IPS-NIHi11 (cell line): ENCODE results near the gene CORO2B.

ENCODE experiments used
- DNase-seq: peaks from one replicate; pipeline ENCODE4 v3.0.0; 2012; ENCODE audit warnings: mixed read lengths, low spot score

The CORO2B gene, protein sequence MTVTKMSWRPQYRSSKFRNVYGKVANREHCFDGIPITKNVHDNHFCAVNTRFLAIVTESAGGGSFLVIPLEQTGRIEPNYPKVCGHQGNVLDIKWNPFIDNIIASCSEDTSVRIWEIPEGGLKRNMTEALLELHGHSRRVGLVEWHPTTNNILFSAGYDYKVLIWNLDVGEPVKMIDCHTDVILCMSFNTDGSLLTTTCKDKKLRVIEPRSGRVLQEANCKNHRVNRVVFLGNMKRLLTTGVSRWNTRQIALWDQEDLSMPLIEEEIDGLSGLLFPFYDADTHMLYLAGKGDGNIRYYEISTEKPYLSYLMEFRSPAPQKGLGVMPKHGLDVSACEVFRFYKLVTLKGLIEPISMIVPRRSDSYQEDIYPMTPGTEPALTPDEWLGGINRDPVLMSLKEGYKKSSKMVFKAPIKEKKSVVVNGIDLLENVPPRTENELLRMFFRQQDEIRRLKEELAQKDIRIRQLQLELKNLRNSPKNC

DNA sequence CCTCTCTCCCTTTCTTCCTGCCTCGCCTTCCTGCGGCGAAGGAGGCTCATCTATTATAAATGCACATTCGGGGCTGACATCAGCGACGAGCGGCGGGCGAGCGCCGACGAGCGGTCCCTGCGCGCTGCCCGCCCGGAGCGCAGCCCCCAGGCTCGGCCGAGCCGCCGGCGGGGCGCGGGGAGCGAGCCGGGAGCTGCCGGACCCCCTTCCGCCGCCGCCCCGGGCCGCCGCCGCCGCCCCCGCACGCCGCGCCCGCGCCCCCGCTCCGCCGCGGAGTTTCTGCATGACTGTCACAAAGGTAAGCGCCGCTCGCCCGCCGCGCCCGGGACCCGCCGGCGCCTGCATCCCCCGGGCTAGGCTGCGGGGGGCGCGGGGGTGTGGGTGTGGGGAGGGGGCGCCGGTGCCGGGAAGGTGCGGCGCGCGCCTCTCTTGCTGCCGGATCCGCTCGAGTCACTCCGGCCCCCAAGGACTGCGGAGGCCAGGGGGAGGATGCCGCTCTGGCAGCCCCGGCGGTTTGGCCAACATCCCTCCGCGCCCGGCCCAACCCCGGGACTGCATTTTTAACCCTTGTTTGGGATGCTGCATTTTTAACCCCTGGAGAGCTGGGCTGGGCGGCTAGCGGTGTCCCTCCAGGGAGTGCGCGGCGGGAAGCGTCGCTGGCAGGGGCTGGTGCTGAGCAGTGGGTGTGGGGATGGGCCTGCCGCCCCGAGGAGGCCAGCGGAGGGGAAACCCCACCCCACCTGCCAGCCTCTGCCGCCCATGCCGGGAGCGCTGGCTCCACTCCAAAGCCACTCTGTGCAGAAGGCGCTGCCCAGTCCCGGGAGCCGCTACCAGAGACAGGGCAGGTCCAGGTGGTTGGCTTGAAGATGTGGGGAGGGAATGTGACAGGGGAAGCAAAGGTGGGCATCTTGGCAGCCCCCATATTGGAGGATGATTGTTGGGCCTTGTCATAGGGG is at the start of gene CORO2B:
Gene CORO2B, plus strand, starts transcription at position 14 of the 956 bp plus-strand sequence. Its CDS starts 270 bp downstream, at position 284.
- DNase-seq, result peak; percentile 78

DNA sequence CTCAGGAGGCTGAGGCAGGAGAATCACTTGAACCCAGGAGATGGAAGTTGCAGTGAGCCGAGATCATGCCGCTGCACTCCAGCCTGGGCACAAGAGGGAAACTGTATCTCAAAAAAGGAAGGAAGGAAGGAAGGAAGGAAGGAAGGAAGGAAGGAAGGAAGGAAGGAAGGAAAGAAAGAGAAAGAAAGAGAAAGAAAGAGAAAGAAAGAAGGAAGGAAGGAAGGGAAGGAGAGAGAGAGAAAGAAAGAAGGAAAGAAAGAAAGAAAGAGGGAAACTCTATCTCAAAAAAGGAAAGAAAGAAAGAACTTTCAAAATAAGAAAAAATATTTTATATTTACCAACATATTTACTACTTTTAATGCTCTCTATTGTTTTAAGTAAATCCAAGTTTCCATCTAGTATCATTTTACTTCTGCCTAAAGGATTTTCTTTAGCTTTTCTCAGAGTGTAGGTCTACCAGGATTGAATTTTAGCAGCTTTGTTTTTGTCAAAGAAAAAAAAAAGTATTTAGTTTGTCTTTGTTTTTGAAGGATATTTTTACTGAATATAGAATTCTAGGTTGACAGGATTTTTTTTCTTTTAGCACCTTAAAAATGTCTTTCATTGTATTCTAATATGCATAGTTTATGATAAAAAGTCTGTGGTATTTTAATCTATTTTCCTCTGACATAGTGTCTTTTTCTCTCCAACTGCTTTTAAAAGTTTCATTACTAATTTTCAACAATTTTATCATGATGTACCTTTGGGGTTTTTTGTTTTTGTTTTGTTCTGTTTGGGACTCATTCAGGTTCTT is 47.2 kb upstream of the CORO2B start:
- no peak for DNase-seq

DNA sequence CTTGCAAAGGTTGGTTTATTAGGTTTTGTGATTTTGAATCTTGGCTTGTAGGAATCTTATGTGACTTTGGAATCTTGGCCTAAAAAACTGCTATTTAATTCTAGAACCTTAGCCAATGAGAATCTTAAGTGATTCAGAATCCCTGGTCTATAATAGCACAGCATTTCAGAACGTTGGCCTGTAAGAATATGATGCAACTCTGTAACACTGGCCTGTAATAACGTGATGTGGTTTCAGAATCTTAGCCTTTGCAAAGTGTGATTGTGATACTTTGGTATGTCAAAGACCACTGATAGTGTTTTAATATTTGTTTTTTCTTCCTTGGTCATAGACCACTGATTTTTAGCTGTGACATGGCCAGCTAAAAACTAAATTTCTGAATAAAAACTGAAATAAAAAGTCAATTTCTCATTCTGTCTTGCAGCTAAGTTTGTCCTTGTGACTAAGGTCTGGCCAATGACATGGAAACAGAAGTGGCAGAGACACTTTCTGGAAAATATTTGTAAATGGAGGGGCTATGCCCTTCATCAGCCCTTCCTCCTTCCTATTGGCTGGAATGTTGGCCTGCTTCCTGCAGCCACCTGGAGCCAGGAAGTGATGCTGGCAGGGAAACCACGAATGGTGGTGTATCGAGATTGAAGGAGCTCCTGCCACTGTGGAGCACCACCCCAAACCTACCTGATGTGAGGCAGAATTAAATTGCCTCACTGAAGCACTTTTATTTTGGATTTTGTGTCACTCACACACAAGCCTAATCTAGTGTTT is 42.3 kb upstream of the CORO2B start:
- DNase-seq, result no peak

DNA sequence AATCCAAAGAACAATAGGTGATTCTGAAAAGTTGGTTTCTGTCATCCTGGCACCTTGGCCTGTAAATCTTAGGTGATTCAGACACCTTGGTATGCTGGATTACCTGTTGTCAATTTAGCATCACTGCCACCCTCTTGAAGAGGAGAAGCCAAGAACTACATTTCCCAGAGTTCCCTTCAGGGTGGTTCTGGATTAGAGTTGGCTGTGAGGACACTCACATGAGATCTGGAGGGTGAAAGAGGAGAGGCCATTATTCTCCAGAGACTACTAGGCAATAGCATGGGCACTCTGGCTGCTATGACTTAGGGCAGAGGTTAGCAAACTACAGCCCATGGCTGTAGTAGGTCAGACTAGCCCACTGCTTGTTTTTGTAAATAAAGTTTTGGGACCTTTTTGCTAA is 41.7 kb upstream of the CORO2B start:
- no peak for DNase-seq

DNA sequence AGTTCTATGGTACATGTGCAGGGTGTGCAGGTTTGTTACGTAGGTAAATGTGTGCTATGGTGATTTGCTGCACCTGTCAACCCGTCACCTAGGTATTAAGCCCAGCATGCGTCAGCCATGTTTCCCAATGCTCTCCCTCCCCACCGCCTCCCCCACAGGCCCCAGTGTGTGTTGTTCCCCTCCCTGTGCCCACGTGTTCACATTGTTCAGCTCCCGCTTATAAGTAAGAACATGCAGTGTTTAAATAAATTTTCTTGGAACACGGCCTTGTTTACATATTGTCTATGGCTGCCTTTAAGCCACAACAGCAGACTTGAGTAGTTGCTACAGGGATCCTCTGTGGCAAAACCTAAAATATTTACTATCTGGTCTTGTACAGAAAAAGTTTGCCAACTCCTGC is 41.3 kb upstream of the CORO2B start:
- no peak for DNase-seq

DNA sequence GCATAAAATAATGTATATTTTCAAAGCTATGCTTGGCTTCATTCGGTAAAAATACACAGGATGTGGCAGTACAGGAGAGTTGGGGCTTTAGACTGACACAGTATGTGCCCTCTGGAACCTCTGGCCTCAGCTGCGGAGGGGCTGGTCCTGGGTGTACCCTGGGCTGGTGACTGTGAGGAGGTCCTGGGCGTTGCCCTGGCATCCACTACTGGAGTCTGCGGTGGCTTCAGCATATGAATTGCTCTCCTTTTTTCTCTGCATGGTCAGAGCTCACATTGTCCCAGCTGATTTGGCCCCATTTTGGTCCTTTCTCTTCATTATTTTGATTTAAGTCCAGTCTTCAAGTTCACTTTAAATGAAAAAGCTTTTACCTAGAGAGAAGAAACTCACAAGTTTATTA is 40.5 kb upstream of the CORO2B start:
- DNase-seq, result no peak

DNA sequence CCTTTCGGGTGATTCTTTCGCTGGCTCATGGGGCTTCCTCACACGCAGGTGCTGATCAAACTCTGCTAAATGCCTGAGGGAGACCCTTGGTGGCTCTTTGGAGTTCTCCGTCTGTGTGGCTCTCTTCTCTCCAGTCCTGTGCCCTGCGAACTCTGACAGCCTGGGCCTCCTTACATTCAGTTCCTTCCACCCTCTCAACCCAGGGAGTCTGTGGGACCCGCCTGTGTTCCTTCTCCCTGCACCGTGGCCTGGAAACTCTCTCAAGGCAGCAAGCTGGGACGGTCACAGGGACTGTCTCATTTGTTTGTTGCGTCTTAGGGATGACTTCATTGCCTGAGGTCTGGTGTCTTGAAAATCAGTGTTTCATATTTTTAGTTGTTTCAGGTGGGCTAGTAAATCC is 37.0 kb upstream of the CORO2B start:
- no peak for DNase-seq

DNA sequence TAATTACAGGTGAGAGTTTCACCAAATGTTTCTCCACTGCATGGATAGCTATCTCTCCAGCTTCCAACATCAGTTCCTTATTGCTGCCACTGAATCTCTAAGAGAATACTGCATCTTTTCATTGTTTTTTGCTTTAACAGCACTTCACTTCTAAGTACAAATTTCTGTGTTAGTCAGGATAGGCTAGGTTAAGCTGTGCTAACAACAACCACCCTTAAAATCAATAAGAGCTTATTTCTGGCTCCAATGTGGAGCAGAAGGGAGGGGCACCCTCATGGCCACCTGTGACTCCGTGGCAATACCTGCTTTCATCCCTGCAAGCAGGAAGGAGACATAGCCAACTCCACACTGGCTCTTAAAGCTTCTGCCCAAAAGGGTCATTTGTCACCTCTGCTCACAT is 36.4 kb upstream of the CORO2B start:
- no peak for DNase-seq

DNA sequence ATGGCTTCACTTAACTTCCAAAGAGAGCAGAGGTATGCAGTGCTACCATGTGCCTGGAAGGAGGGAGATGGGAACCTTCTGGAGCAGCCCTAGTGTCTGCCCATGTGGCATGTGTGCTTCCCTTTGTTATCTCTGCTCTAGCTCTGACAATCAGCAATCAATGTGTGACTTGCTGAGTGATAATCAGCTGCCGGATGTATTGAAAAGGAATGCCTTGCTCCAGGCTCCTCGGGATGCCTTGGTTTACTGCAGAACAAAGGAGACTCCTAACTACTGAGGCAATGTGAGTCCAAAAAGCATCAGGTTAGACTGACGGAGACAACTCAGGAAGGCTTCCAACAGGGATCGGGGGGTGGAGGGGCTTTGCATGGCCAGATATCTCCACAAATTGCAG is 36.0 kb upstream of the CORO2B start:
- DNase-seq, result no peak

DNA sequence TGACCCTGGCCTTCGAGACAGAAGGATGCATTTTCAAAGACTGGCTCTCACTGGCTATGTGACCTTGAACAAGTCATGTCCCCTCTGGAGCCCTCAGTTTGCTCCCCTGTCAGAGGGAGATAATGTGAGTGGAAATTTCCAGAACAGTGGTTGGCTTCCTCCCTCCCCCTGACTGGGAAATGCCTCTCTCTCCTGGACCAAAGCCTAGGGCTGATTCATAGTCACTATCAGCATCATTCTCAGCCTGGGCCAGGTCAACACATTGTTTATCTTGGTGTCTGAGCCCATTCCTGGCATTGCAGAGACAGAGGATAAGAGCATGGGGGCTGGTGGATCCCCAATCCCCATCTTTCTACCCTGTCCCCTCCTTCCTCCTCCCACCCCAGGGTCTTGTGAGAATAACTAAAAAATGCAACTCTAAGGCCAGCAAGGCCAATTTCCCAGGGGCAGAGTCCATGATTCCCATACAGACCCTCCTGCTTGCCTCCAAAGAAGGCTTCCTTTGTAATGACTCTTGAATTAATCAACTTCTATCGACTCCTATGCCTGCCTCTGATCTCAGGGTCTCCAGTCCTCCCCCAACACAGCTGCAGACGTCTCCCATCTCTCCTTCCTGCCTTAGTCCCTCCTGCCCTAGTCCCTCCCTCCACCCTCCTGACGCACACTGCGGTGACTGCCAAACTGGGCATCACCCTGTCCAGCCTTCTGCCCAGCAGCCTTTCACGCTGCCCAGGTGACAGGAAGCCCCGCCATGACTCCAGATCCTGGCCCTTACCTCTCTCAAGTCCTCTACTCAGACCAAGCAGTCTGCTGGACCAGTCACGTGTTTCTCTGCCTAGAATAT is 35.4 kb upstream of the CORO2B start:
- DNase-seq, result no peak

DNA sequence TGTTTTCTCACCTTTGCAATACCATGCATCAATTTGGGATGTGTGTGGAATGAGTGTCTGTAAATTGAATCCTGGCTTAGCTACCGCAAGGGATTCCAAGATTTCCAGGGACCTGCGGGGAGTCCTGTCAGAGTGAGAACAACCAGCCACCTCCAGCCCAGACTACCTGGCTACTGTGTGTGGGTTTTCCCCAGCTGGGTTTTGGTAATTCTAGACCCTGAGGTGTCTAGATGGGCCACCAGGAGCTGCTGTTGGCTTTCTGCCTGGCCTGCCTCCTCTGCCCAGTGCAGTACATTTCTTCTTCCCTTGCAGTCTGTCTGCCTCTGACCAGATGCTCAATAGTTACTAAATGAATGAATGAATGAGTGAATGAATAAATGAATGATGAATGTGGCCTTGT is 32.5 kb upstream of the CORO2B start:
- no peak for DNase-seq

DNA sequence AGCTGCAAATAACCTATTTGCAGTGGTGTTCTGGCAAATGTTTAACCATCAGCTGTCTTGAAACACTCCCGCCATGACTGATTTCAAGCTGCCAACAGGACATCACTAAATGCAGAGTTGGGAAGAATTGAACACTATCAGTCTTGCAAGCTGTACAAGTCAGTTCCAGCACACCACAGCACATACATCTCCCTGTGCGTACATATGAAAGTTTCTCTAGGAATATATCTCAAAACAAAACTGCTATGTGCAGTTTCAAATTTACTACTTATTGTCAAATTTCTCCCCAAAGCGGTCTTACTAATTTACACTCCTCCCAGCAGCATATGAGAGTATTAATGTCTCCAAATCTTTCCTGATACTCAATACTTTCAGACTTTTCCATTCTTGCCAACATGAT is 30.4 kb upstream of the CORO2B start:
- DNase-seq, result no peak

DNA sequence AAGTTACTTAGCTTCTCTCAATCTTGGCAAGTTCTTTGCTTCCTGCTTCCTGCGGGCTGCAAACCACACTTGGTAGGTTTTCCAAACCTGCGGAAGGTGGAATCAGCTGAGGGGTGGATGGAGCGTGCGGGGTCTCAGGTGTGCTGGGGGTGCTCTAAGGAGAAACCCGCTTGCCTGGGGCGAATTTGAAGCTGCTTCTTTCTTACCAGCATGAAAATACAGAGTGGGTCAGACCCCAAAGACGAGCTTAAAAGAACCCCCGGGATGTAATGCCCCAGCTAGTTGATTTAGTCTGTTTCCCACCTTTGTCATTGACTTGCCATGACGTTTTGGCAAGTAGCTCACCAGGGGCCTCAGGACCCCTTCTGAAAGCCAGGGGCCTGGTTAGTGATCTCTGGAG is 28.8 kb upstream of the CORO2B start:
- no peak for DNase-seq

DNA sequence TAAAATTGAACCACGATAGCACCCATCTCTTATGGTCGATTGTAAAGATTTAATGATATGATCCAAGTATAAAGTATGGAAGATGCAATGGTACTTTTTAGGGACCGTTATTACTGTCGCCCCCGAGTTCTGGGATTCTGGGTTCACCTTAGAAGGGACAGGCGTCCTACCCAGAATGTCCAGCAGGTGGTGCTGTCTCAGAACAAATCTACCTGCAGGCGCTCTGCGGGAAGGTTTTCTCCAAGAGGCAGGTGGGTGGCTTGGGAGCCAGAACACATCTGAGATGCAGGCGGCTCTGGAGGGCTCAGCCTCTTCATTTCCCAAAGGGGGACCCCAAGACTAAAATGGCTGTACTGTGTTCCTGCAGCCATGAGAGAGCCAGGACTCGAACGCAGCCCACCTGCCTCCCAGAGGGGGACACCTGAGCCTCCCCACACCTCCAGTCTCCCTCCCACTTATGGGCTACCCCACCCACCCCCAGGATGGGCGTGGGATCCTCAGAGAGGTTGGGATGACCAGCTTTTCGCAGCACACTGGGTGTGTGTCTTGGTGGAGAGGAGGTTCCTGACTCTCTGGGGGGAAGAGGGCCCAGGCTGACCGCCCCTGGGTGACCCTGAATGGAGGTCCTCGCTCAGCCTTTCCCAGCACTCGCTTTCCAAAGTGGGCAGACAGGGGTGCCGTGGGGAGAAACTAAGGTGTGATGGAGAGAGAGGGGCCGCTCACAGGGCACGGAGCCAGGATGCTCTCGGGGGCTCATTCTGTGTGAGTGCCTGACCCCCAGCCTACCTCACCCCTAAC is 28.1 kb upstream of the CORO2B start:
- peak; percentile 82 for DNase-seq

DNA sequence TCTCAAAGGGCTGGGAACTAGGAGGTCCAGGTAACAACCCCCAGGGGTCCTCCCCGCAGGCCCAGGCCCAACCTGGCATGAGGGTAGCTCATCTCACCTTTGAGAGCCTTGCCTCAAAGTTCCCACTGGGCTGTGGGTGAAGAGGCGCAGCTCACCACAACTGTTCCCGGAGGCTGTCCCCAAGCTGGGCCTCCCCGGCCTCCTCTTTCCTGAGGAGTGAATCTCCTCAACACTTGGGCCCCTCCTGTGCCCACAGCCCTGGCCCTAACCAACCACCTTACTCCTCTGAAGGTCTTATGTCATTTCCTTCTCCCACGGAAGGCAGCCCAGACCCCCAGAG is 27.5 kb upstream of the CORO2B start:
- no peak for DNase-seq

DNA sequence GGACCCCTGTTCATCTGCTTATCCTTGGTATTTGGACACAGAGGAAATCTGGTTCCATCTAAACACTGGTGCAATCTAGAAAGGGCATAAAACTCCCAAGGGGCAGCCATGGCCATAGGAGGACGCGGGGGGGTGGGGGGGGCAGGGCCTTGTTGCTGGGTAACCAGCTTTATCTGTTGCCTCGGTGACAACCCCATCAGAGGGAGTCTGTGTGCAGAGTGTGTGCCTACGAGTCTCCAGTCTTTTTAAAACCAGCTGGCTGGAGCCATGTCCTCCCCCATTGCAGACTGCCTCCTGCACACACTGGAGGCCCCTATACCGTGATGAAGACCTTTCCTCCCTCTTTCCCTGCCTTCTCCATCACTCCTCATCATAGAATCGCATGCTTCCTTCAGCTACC is 26.4 kb upstream of the CORO2B start:
- no peak for DNase-seq

DNA sequence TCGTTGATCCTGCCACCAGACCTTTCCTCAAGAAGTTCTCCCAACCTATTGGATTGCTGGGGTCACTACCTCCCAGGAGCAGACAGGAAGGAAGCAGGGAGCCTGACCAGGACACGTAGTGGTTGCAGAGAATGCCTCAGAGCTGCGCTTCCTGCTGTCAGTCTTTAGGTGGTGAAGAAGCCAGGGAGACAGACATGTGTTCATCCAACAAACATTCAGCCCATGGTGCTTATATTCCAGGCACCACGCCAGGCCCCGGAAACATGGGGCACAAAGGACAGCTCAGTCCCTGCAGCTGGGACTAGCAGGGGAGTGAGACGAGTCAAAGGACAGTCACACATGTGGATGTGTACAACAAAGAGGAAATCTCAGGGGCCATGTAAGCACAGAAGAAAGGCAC is 26.0 kb upstream of the CORO2B start:
- DNase-seq, result no peak

DNA sequence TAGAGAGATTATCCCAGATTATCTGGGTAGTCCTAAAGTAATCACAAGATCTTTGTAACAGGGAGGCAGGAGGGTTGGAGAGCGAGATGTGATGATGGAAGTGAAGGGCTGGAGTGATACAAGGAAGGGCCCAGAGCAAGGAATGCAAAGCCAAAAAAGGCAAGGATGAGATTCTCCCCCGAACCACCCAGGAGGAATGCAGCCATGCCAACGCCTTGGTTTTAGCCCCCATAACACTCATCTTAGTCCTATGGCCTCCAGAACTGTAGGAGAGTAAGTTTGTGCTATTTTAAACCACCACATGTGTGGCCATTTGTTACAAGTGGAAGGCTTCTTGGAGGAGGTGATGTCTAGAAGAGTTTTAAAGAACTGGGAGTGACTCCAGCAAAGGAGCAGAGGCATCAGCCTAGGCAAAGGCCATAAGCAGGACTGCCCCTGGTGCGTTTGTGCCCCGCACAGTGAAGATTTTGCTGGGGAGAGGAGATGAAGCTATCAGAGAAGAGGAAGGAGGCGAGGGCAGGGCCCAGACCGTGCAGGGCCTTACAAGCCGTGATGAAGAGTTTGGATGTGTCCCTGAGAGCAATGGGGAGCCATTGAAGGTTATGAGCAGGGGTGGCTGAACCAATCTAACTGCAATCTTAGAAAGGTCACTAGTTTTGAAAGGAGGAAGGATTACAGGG is 25.3 kb upstream of the CORO2B start:
- no peak for DNase-seq
